Bronchial smooth muscle cell (primary cell): ENCODE measurements around the gene CUL4B. TPM values are rescaled to one million over a fixed set of nuclear protein-coding genes. Genes with fewer than 3 reads are reported as not detected.

Source experiments
- total RNA-seq: library from RNA; depleted of rRNA; stranded (reverse); fragments of >200 nt; gene quantifications from 2 replicates; pipeline ENCODE4 v1.2.1, GENCODE V29; 2014

The CUL4B gene
- 13.4 and 32.2 TPM in 2 replicates for total RNA-seq

DNA sequence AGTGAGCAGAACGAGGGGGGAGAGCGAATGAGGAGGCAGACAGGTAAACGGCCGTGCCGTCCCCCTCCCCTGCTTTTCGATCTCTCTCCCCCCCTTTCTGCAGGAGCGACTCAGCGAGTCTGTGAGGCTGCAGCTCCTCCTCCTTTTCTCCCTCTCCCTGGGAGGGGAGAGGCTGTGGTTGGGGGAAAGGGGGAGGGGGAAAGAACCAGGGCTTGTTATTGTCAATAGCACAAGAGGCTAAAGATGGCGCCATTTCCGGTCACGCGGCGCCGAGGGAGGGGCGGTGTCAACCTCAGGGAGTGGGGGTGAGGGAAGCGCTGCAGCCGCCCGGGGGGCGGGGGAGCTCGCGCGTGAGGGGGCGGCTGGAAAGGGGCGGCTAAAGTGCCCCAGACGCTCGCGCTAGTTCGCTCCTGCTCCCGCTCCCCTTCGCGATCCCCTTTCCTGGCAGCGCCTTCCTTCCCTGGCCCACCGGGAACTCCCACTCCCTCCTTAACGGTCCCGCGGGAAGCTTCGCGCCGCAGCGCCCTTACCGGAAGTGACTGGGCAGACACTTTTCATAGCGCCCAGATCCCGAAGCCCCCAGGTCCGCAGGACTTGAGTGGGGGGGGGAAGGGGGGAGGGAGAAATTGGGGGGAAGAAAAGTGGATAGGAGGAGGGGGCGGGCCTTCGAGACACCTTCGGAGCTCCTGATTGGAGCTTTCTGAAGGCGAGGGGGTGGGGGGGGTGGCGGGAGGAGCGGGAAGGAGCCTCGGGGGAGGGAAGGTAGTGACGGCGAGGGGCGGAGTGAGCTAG, at the start of gene CUL4B:
Gene CUL4B (minus strand): TSS at position 121 of the 792 bp plus-strand sequence. CDS start 324 bp downstream, outside the sequence.

GRCh38 chrX:120603707-120604360, 43.1 kb upstream of the CUL4B start, which contains the start of gene MCTS1:
MCTS1 (plus strand) TSS chrX:120604101; CDS start chrX:120604237, 136 bp downstream.

Other genes starting within 250 kb of the CUL4B start
- not detected in 2 replicates for gene TMEM255A, start 249.5 kb downstream of the CUL4B start, total RNA-seq
- not detected in 2 replicates for gene ATP1B4, start 198.9 kb downstream of the CUL4B start, total RNA-seq
- 130 and 137 TPM in 2 replicates for gene LAMP2, start 91.7 kb downstream of the CUL4B start, total RNA-seq
- gene MCTS1, start 43.1 kb upstream of the CUL4B start, total RNA-seq = 19.5 and 32.6 TPM in 2 replicates
- gene C1GALT1C1, start 69.1 kb upstream of the CUL4B start, total RNA-seq = 16.2 and 22.5 TPM in 2 replicates